Endothelial cell of umbilical vein (primary cell): ENCODE data around the gene MAML2. TPM values are rescaled to one million over a fixed set of nuclear protein-coding genes. Genes with fewer than 3 reads are reported as not detected.

Source experiments
- BruUV-seq: library from RNA; stranded (reverse); fragments of 400-500 nt; replicated peaks from 2 replicates; lab custom pipeline; 2021; lab: Mats Ljungman, UMichigan
- CTCF ChIA-PET: fragments of 300-600, 350-600 bp; sonication (Branson Sonifier 250); formaldehyde crosslinking; loops from one replicate; lab custom pipeline; 2021; ENCODE audit warnings: antibody characterized with exemption, inconsistent platforms; lab: Charles Lee
- POLR2A ChIA-PET: fragments of 300-600, 350-600 bp; sonication (Branson Sonifier 250); formaldehyde crosslinking; loops from one replicate; lab custom pipeline; 2021; ENCODE audit warnings: antibody characterized with exemption, inconsistent platforms; lab: Charles Lee
- DNase-seq: peaks from one replicate; pipeline ENCODE4 v3.0.0-alpha.2; 2011; ENCODE audit warnings: low read depth, low spot score
- FAIRE-seq: peaks from 2 replicates; lab custom pipeline; 2011; peaks lifted over from hg19 to GRCh38; lab: Jason Lieb, UNC
- H2AFZ ChIP-seq: 2 replicates; pipeline ENCODE4 v1.6.0; 2012; ENCODE audit warnings: low read depth, low read length, control low read depth, inconsistent platforms
- H3K27ac ChIP-seq: 2 replicates; pipeline ENCODE4 v1.5.1; 2011; ENCODE audit warnings: low read depth, mild to moderate bottlenecking, control low read depth, low read length, moderate library complexity; ENCODE audit not compliant: insufficient read depth
- H3K27me3 ChIP-seq, 2 experiments: 2 replicates each; pipeline versions ENCODE4 v1.6.0 to v1.6.1; 2011; ENCODE audit warnings: low read length in 2 of 2, mixed read lengths in 1 of 2; ENCODE audit not compliant: control insufficient read depth in 2 of 2, insufficient read depth in 2 of 2
- H3K36me3 ChIP-seq, 2 experiments: 2 replicates in 1 of 2; 3 replicates in 1 of 2; pipeline ENCODE4 v1.5.1; 2011; ENCODE audit warnings: low read length in 2 of 2, mild to moderate bottlenecking in 1 of 2, moderate library complexity in 1 of 2; ENCODE audit not compliant: control insufficient read depth in 2 of 2, insufficient read depth in 2 of 2; ENCODE audit errors: extremely low read depth in 1 of 2
- H3K4me1 ChIP-seq: 3 replicates; pipeline ENCODE4 v1.5.1; 2011; ENCODE audit warnings: mild to moderate bottlenecking, low read length; ENCODE audit not compliant: control insufficient read depth, insufficient read depth; ENCODE audit errors: extremely low read depth
- H3K4me2 ChIP-seq: 2 replicates; pipeline ENCODE4 v1.6.1; 2011; ENCODE audit warnings: low read length, control low read depth, mixed read lengths; ENCODE audit not compliant: insufficient read depth
- H3K4me3 ChIP-seq, 3 experiments: fragments of 200-600 bp in 1 of 3; sonication (generic), shearing (Covaris generic) in 1 of 3; replicated peaks in 1 of 3; 2 replicates each; pipeline ENCODE4 v1.5.1; 2011 to 2016; ENCODE audit warnings: control low read depth in 3 of 3, low read length in 3 of 3, mild to moderate bottlenecking in 2 of 3, inconsistent platforms in 1 of 3, low read depth in 1 of 3, moderate library complexity in 1 of 3; ENCODE audit not compliant: insufficient read depth in 1 of 3
- H3K79me2 ChIP-seq: 2 replicates; pipeline ENCODE4 v1.6.0; 2012; ENCODE audit warnings: low read length, inconsistent platforms; ENCODE audit not compliant: control insufficient read depth, insufficient read depth
- H3K9ac ChIP-seq: replicated peaks from 2 replicates; pipeline ENCODE3; 2011; ENCODE audit warnings: low read length, control low read depth; ENCODE audit not compliant: insufficient read depth; ENCODE audit errors: extremely low read depth
- H3K9me1 ChIP-seq: replicated peaks from 3 replicates; pipeline ENCODE4 v1.6.0; 2011; ENCODE audit warnings: mild to moderate bottlenecking, low read length; ENCODE audit not compliant: control insufficient read depth, insufficient read depth; ENCODE audit errors: extremely low read depth
- H3K9me3 ChIP-seq: replicated peaks from 2 replicates; pipeline ENCODE4 v1.5.1; 2012; ENCODE audit warnings: low read length, inconsistent platforms; ENCODE audit not compliant: control insufficient read depth, insufficient read depth
- H4K20me1 ChIP-seq: replicated peaks from 2 replicates; pipeline ENCODE3; 2011; ENCODE audit warnings: mild to moderate bottlenecking, low read length; ENCODE audit not compliant: control insufficient read depth, insufficient read depth; ENCODE audit errors: extremely low read depth
- CTCF ChIP-seq, 2 donors: IDR thresholded peaks; 1 replicate in 1 of 2; 2 replicates in 1 of 2; pipeline ENCODE4 v1.5.1; 2011; ENCODE audit warnings: low read length in 2 of 2, mild to moderate bottlenecking in 2 of 2, moderate library complexity in 2 of 2, control low read depth in 1 of 2, inconsistent platforms in 1 of 2, low read depth in 1 of 2; ENCODE audit not compliant: insufficient read depth in 1 of 2; ENCODE audit errors: extremely low read depth in 1 of 2
- EZH2 ChIP-seq: IDR thresholded peaks from 2 replicates; pipeline ENCODE4 v1.6.1; 2012; ENCODE audit warnings: borderline replicate concordance, low read depth, mild to moderate bottlenecking, moderate library complexity, low read length, inconsistent platforms; ENCODE audit not compliant: severe bottlenecking
- FOS ChIP-seq: IDR thresholded peaks from 2 replicates; pipeline ENCODE4 v1.6.1; 2011; ENCODE audit warnings: mild to moderate bottlenecking, low read length, moderate library complexity, borderline replicate concordance; ENCODE audit not compliant: insufficient read depth
- GATA2 ChIP-seq: IDR thresholded peaks from 2 replicates; pipeline ENCODE4 v1.7.0; 2011; ENCODE audit warnings: low read depth, mild to moderate bottlenecking, moderate library complexity, mixed read lengths, low read length; ENCODE audit not compliant: insufficient read length, insufficient read depth
- JUN ChIP-seq: IDR thresholded peaks from 2 replicates; pipeline ENCODE4 v1.6.1; 2011; ENCODE audit warnings: borderline replicate concordance, low read depth; ENCODE audit not compliant: insufficient read length, insufficient read depth
- MAX ChIP-seq: IDR thresholded peaks from 2 replicates; pipeline ENCODE4 v1.6.1; 2011; ENCODE audit not compliant: insufficient read depth, insufficient read length
- MYC ChIP-seq: IDR thresholded peaks from one replicate; pipeline ENCODE4 v1.6.1; 2011; ENCODE audit warnings: mild to moderate bottlenecking, low read depth, low read length
- POLR2A ChIP-seq: IDR thresholded peaks from 2 replicates; pipeline ENCODE4 v1.6.1; 2012; ENCODE audit warnings: low read depth, mild to moderate bottlenecking, control low read depth, low read length
- POLR2AphosphoS5 ChIP-seq: IDR thresholded peaks from 2 replicates; pipeline ENCODE4 v1.6.1; 2012; ENCODE audit warnings: low read depth, mild to moderate bottlenecking, control low read depth, low read length, moderate library complexity; ENCODE audit not compliant: insufficient read depth
- dilution Hi-C: fragments of 300-500 bp; cut with MboI; formaldehyde crosslinking; loops from one replicate; pipeline ENCODE4 v1.15.0; 2019; ENCODE audit warnings: low sequenced_read_pairs; ENCODE audit not compliant: extremely low pct_ligation_motif_present
- intact Hi-C: fragments of 100-400 bp; cut with micrococcal nuclease; formaldehyde crosslinking; loops from one replicate; pipeline ENCODE4 v1.10.0; 2022
- polyA plus RNA-seq, 4 experiments: library from polyadenylated mRNA; depleted of rRNA in 3 of 4; stranded (reverse) in 3 of 4; unstranded in 1 of 4; fragments of >200 nt; gene quantifications; 2 replicates each; pipeline versions ENCODE4 v1.2.1 to v1.2.3, GENCODE V29; 2011 to 2012; ENCODE audit warnings: missing spikeins in 1 of 4
- total RNA-seq: library from RNA; stranded (reverse); gene quantifications from 2 replicates; pipeline ENCODE4 v1.2.3, GENCODE V29; 2021

MAML2 gene
- total and polyA plus RNA-seq, 2 donors (not counting 3 experiments of a cell fraction or from before 2014, with no cell fraction given): 12.4 to 16.8 TPM

GRCh38 chr11:96070453-96070852 lies 272.5 kb downstream of the MAML2 start:
- no peak overlapping the region for H3K9ac ChIP-seq
- H3K4me1 ChIP-seq: no peaks in the 10 kb centered on the region
- TF ChIP-seq POLR2A (no peak), JUN (no peak), POLR2AphosphoS5 (no peak), GATA2 (no peak), MAX (no peak), FOS (no peak), EZH2 (no peak), CTCF (IDR thresholded peaks at IDR 0.05; ENCODE audit: extremely low read depth in 1 of 2, insufficient read depth in 1 of 2, low read depth in 1 of 2, low read length in 2 of 2) (no peak), MYC (no peak)
- no peak overlapping the region for H3K4me3 ChIP-seq
- ChIA-PET POLR2A (no interaction called here), CTCF (interaction anchor here (0.7 to 3.6 kb wide), 9 partner anchors 8 to 272 kb away, joined by 3 to 19 read pairs (median 4); partner anchors contain the start of gene MAML2)
- no peaks in the 10 kb centered on the region for H3K27me3 ChIP-seq
- no peaks in the 10 kb centered on the region for H3K36me3 ChIP-seq
- DNase-seq (no peak), FAIRE-seq (no peak)
- intact Hi-C loops (no loop called here), dilution Hi-C loops (no loop called here)
- H2AFZ ChIP-seq: no peak overlapping the region
- no peak overlapping the region for H3K4me2 ChIP-seq
- no peaks in the 10 kb centered on the region for H3K9me1 ChIP-seq
- H3K27ac ChIP-seq: no peak overlapping the region
- BruUV-seq: no TSS peak
- H4K20me1 ChIP-seq: no peaks in the 10 kb centered on the region
- no peaks in the 10 kb centered on the region for H3K79me2 ChIP-seq
- no peaks in the 10 kb centered on the region for H3K9me3 ChIP-seq
